ENCODE data around the gene NCAM1. TPM values are rescaled to one million over a fixed set of nuclear protein-coding genes. Genes with fewer than 3 reads are reported as not detected.

The NCAM1 gene
- total and polyA plus RNA-seq, 10 donors = 0.41 to 13.2 (median 7.1) TPM

- TF ChIP-seq CTCF (IDR thresholded peaks at IDR 0.05 in 8 of 11, conservative IDR thresholded peaks at IDR 0.05 in 3 of 11) = no peak
- no peak for TF ChIP-seq POLR2A (IDR thresholded peaks at IDR 0.05)
- no peak for TF ChIP-seq POLR2AphosphoS5 (IDR thresholded peaks at IDR 0.05)
- peaks cover 0 to 7% (median 0%) of the 10 kb centered on the region in 7 donors for H3K27me3 ChIP-seq (replicated peaks in 1 of 7)
- intact Hi-C loops (cut with DNase I; ENCODE audit: low total_unique reads) = no loop called here
- H3K36me3 ChIP-seq = no peaks in the 10 kb centered on the region
- DNase-seq = no peak
- WGBS, 5 donors = 71 to 88% (median 78%) methylated on average over 2 of the region's 2 CpGs
- H3K4me3 ChIP-seq = no peak overlapping the region
- no peaks in the 10 kb centered on the region for H3K9me3 ChIP-seq
- H3K27ac ChIP-seq = no peak overlapping the region
- H3K4me1 ChIP-seq = no peaks in the 10 kb centered on the region
Observed at GRCh38 chr11:112975493-112975892, 14.3 kb downstream of the NCAM1 start.

GRCh38 chr11:112977755-112978154 is 16.5 kb downstream of the NCAM1 start:
- no peak overlapping the region for H3K4me3 ChIP-seq
- H3K9me3 ChIP-seq = no peaks in the 10 kb centered on the region
- intact Hi-C loops (cut with DNase I; ENCODE audit: low total_unique reads) = no loop called here
- no peak for TF ChIP-seq POLR2AphosphoS5 (IDR thresholded peaks at IDR 0.05)
- TF ChIP-seq CTCF (IDR thresholded peaks at IDR 0.05 in 8 of 11, conservative IDR thresholded peaks at IDR 0.05 in 3 of 11) = no peak
- TF ChIP-seq POLR2A (IDR thresholded peaks at IDR 0.05) = no peak
- H3K4me1 ChIP-seq = no peaks in the 10 kb centered on the region
- H3K27ac ChIP-seq = no peak overlapping the region
- H3K27me3 ChIP-seq (replicated peaks in 1 of 7) = peaks cover 0 to 7% (median 0%) of the 10 kb centered on the region in 7 donors
- WGBS, 5 donors = 3 to 18% (median 10%) methylated on average over 1 of the region's 1 CpG
- DNase-seq = no peak
- H3K36me3 ChIP-seq = no peaks in the 10 kb centered on the region

- no peak for DNase-seq
- Histone ChIP-seq H3K4me3 (no peak overlapping the region), H3K4me1 (no peaks in the 10 kb centered on the region), H3K36me3 (no peaks in the 10 kb centered on the region), H3K27ac (no peak overlapping the region), H3K27me3 (replicated peaks in 1 of 7) (no peaks in the 10 kb centered on the region), H3K9me3 (peaks cover 0 to 43% (median 34%) of the 10 kb centered on the region in 8 donors)
- intact Hi-C loops (cut with DNase I; ENCODE audit: low total_unique reads) = no loop called here
- no peak for TF ChIP-seq POLR2AphosphoS5 (IDR thresholded peaks at IDR 0.05)
- no peak for TF ChIP-seq CTCF (IDR thresholded peaks at IDR 0.05 in 8 of 11, conservative IDR thresholded peaks at IDR 0.05 in 3 of 11)
- no peak for TF ChIP-seq POLR2A (IDR thresholded peaks at IDR 0.05)
- 55 to 66% (median 57%) methylated on average over 1 of the region's 1 CpG for WGBS, 5 donors
Observed at GRCh38 chr11:112983887-112984286, 22.7 kb downstream of the NCAM1 start.

GRCh38 chr11:112989198-112989597 is 28.0 kb downstream of the NCAM1 start:
- intact Hi-C loops (cut with DNase I; ENCODE audit: low total_unique reads) = no loop called here

More at GRCh38 chr11:112989198-112989597, 28.0 kb downstream of the NCAM1 start:
- H3K9me3 ChIP-seq = peaks cover 0 to 63% (median 52%) of the 10 kb centered on the region in 8 donors
- WGBS, 5 donors = 91 to 98% (median 93%) methylated on average over 1 of the region's 1 CpG
- H3K36me3 ChIP-seq = no peaks in the 10 kb centered on the region
- no peak for TF ChIP-seq POLR2A (IDR thresholded peaks at IDR 0.05)
- no peak for TF ChIP-seq POLR2AphosphoS5 (IDR thresholded peaks at IDR 0.05)
- no peak for TF ChIP-seq CTCF (IDR thresholded peaks at IDR 0.05 in 8 of 11, conservative IDR thresholded peaks at IDR 0.05 in 3 of 11)
- no peak overlapping the region for H3K27ac ChIP-seq
- no peak overlapping the region for H3K4me3 ChIP-seq
- no peaks in the 10 kb centered on the region for H3K4me1 ChIP-seq
- no peak for DNase-seq
- no peaks in the 10 kb centered on the region for H3K27me3 ChIP-seq (replicated peaks in 1 of 7)

All from spleen (tissue), 11 donors.